H9 (cell line): ENCODE measurements around the gene RAB1B. TPM values are rescaled to one million over a fixed set of nuclear protein-coding genes. Genes with fewer than 3 reads are reported as not detected.

ENCODE experiments used
- DNase-seq: peaks from one replicate; pipeline ENCODE4 v3.0.0-alpha.2; 2017
- H2AFZ ChIP-seq: one replicate; pipeline ENCODE4 v1.6.1; 2013; ENCODE audit warnings: mild to moderate bottlenecking, low read length, control low read depth, moderate library complexity
- H2AK5ac ChIP-seq: 2 replicates; pipeline ENCODE4 v1.6.1; 2013; ENCODE audit warnings: low read length, control low read depth, mixed read lengths; ENCODE audit not compliant: insufficient read length
- H2BK120ac ChIP-seq: one replicate; pipeline ENCODE4 v1.6.1; 2013; ENCODE audit warnings: low read depth, mild to moderate bottlenecking, low read length, control low read depth, inconsistent platforms; ENCODE audit not compliant: poor library complexity, severe bottlenecking
- H2BK12ac ChIP-seq: 2 replicates; pipeline ENCODE4 v1.6.1; 2013; ENCODE audit warnings: low read length, control low read depth, mixed read lengths, low read depth; ENCODE audit not compliant: insufficient read length
- H2BK15ac ChIP-seq: 2 replicates; pipeline ENCODE4 v1.6.1; 2013; ENCODE audit warnings: low read depth, low read length, control low read depth
- H2BK20ac ChIP-seq: one replicate; pipeline ENCODE4 v1.6.1; 2013; ENCODE audit warnings: low read depth, mild to moderate bottlenecking, low read length, control low read depth, inconsistent platforms; ENCODE audit not compliant: poor library complexity, severe bottlenecking
- H2BK5ac ChIP-seq: 2 replicates; pipeline ENCODE4 v1.6.1; 2013; ENCODE audit warnings: low read length, control low read depth, mixed read lengths; ENCODE audit not compliant: insufficient read length
- H3K14ac ChIP-seq: 2 replicates; pipeline ENCODE4 v1.6.1; 2013; ENCODE audit warnings: low read length, control low read depth; ENCODE audit not compliant: insufficient read depth
- H3K18ac ChIP-seq: 2 replicates; pipeline ENCODE4 v1.6.1; 2013; ENCODE audit warnings: low read depth, mild to moderate bottlenecking, mixed read lengths, low read length, control low read depth; ENCODE audit not compliant: insufficient read length
- H3K23ac ChIP-seq: 2 replicates; pipeline ENCODE4 v1.6.1; 2013; ENCODE audit warnings: low read length, control low read depth, mixed read lengths, low read depth; ENCODE audit not compliant: insufficient read length
- H3K23me2 ChIP-seq: 2 replicates; pipeline ENCODE4 v1.6.1; 2013; ENCODE audit warnings: low read depth, mild to moderate bottlenecking, mixed read lengths, low read length, control low read depth; ENCODE audit not compliant: insufficient read length, poor library complexity, severe bottlenecking
- H3K27ac ChIP-seq: 2 replicates; pipeline ENCODE4 v1.5.1; 2013; ENCODE audit warnings: low read length, control low read depth, mixed read lengths, low read depth; ENCODE audit not compliant: insufficient read length
- H3K27me3 ChIP-seq: 2 replicates; pipeline ENCODE4 v1.6.1; 2013; ENCODE audit warnings: low read length, control low read depth, inconsistent platforms; ENCODE audit not compliant: insufficient read depth
- H3K4ac ChIP-seq: 2 replicates; pipeline ENCODE4 v1.6.1; 2013; ENCODE audit warnings: low read depth, mild to moderate bottlenecking, control low read depth, inconsistent platforms, low read length, moderate library complexity
- H3K4me1 ChIP-seq: 2 replicates; pipeline ENCODE4 v1.6.1; 2013; ENCODE audit warnings: low read length, control low read depth, inconsistent platforms; ENCODE audit not compliant: insufficient read depth
- H3K4me2 ChIP-seq: 2 replicates; pipeline ENCODE4 v1.6.1; 2013; ENCODE audit warnings: low read length, control low read depth, mixed read lengths; ENCODE audit not compliant: insufficient read length, insufficient read depth
- H3K56ac ChIP-seq: 2 replicates; pipeline ENCODE4 v1.6.1; 2013; ENCODE audit warnings: low read depth, mild to moderate bottlenecking, mixed read lengths, low read length, control low read depth; ENCODE audit not compliant: insufficient read length
- H3K79me1 ChIP-seq: 2 replicates; pipeline ENCODE4 v1.6.1; 2013; ENCODE audit warnings: low read depth, mild to moderate bottlenecking, moderate library complexity, low read length, control low read depth, inconsistent platforms; ENCODE audit not compliant: insufficient read depth, poor library complexity, severe bottlenecking
- H3K79me2 ChIP-seq: 2 replicates; pipeline ENCODE4 v1.6.1; 2013; ENCODE audit warnings: low read length, control low read depth, inconsistent platforms; ENCODE audit not compliant: insufficient read depth
- H3K9ac ChIP-seq: 2 replicates; pipeline ENCODE4 v1.6.1; 2013; ENCODE audit warnings: low read length, control low read depth, mixed read lengths; ENCODE audit not compliant: insufficient read length; ENCODE audit errors: extremely low read depth
- H3K9me3 ChIP-seq: one replicate; pipeline ENCODE4 v1.6.1; 2013; ENCODE audit warnings: low read depth, low read length, inconsistent platforms; ENCODE audit not compliant: control insufficient read depth
- H3T11ph ChIP-seq: one replicate; pipeline ENCODE4 v1.6.1; 2013; ENCODE audit warnings: mild to moderate bottlenecking, low read length, control low read depth, inconsistent platforms
- H4K20me1 ChIP-seq: one replicate; pipeline ENCODE4 v1.6.1; 2013; ENCODE audit not compliant: control insufficient read depth, insufficient read length, insufficient read depth
- H4K5ac ChIP-seq: 2 replicates; pipeline ENCODE4 v1.6.1; 2013; ENCODE audit warnings: low read depth, mild to moderate bottlenecking, mixed read lengths, low read length, control low read depth; ENCODE audit not compliant: insufficient read length
- H4K8ac ChIP-seq: replicated peaks from 2 replicates; pipeline ENCODE4 v1.6.1; 2013; ENCODE audit warnings: low read length, control low read depth, mixed read lengths, low read depth; ENCODE audit not compliant: insufficient read length
- H4K91ac ChIP-seq: 2 replicates; pipeline ENCODE4 v1.6.1; 2013; ENCODE audit warnings: low read depth, mild to moderate bottlenecking, moderate library complexity, mixed read lengths, low read length, control low read depth; ENCODE audit not compliant: insufficient read length
- H3K27ac Mint-ChIP-seq, 3 experiments: 2 replicates in 2 of 3; 3 replicates in 1 of 3; pipeline ENCODE4 v1.8.0; 2020 to 2021; ENCODE audit warnings: mixed read lengths in 3 of 3, mild to moderate bottlenecking in 1 of 3, moderate library complexity in 1 of 3
- H3K27me3 Mint-ChIP-seq: 2 replicates; pipeline ENCODE4 v1.8.0; 2021; ENCODE audit warnings: low read depth, mild to moderate bottlenecking, moderate library complexity, mixed read lengths
- H3K36me3 Mint-ChIP-seq, 3 experiments: 2 replicates in 2 of 3; 3 replicates in 1 of 3; pipeline ENCODE4 v1.8.0; 2020 to 2021; ENCODE audit warnings: low read depth in 3 of 3, mixed read lengths in 3 of 3; ENCODE audit not compliant: insufficient read depth in 1 of 3
- H3K4me1 Mint-ChIP-seq, 2 experiments: 2 replicates each; pipeline ENCODE4 v1.8.0; 2020; ENCODE audit warnings: mixed read lengths in 2 of 2
- H3K4me3 Mint-ChIP-seq, 2 experiments: 2 replicates in 1 of 2; 3 replicates in 1 of 2; pipeline ENCODE4 v1.8.0; 2020 to 2021; ENCODE audit warnings: mild to moderate bottlenecking in 2 of 2, mixed read lengths in 2 of 2, moderate library complexity in 1 of 2
- H3K9me3 Mint-ChIP-seq, 2 experiments: 2 replicates in 1 of 2; 3 replicates in 1 of 2; pipeline ENCODE4 v1.8.0; 2020; ENCODE audit warnings: mild to moderate bottlenecking in 2 of 2, mixed read lengths in 2 of 2, moderate library complexity in 1 of 2
- WGBS: extraction: QIAGEN DNeasy Blood & Tissue Kit; methylation state at CpG from one replicate; pipeline ENCODE4 v1.1.7; 2013; ENCODE audit warnings: missing lambda C conversion rate, low lambda C conversion rate, mixed read lengths; ENCODE audit not compliant: insufficient read length; ENCODE audit errors: extremely low coverage; 5-methylcytosine and 5-hydroxymethylcytosine counted together
- total RNA-seq: library from RNA; stranded (reverse); gene quantifications from 2 replicates; pipeline ENCODE4 v1.2.1, GENCODE V29; 2021
- TF ChIP-seq, protein P1 (sequence below): fragments of 200-600 bp; sonication (generic); conservative IDR thresholded peaks from 3 replicates; pipeline ENCODE4 v1.8.0; 2021; ENCODE audit warnings: antibody characterized with exemption, mild to moderate bottlenecking

Gene RAB1B
- total RNA-seq, 1 experiment from 2014 or later: 118 TPM

DNA sequence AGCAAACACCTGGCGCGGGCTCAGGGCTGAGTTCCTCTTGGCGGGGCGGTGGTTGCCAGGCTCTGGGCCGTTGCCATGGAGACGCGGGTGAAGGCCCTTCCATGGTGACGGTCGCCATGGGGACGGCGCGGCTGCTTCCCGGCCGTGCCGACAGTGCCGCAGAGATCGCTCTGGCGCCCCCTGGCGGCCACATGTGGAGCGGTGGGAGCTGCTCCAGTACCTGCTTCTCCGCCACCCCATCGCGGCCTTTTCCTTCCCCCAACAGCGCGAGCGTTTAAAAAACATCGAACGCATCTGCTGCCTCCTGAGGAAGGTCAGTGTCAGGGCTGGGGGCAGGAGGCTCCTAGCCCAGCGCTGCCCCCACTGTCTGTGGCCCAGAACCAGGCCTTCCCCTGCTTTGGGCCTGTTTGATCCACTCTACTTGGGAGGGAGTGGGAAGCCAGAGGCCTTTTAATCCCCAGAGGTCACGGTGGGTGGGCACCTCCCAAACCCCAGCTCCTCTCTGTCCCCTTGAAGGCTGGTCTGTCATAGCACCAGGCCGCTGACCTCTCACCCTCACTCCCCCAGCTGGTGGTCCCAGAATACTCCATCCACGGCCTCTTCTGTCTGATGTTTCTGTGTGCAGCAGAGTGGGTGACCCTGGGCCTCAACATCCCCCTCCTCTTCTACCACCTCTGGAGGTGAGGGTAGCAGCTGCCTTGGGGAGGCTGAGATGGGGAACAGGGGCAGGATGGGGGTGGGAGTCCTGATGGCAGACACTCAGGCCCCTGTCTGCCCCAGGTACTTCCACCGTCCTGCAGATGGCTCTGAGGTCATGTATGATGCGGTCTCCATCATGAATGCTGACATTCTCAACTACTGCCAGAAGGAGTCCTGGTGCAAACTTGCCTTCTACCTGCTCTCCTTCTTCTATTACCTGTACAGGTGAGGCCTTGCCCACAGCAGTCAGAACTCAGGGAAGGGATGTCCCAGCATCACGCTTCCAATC is 14.3 kb downstream of the RAB1B start:
- peak; percentile 99 for DNase-seq
- H3K4me1 Mint-ChIP-seq: peaks cover 28 to 32% of the 10 kb centered on the region in 2 experiments
- H4K20me1 ChIP-seq: no peaks in the 10 kb centered on the region
- no peak overlapping the region for H3K27ac ChIP-seq
- H3K36me3 Mint-ChIP-seq: peaks cover 0 to 10% (median 9%) of the 10 kb centered on the region in 3 experiments; a peak in 5 of 7 replicates
- no peaks in the 10 kb centered on the region for H3K9me3 ChIP-seq
- no peaks in the 10 kb centered on the region for H3K23me2 ChIP-seq
- peaks cover 23% of the 10 kb centered on the region for H3K27me3 Mint-ChIP-seq
- H3K79me2 ChIP-seq: no peaks in the 10 kb centered on the region
- no peaks in the 10 kb centered on the region for H3K4me1 ChIP-seq
- no peak overlapping the region for H3K56ac ChIP-seq
- no peak overlapping the region for H2AFZ ChIP-seq
- H3K27ac Mint-ChIP-seq: 0 out of 7 replicates have a peak overlapping the region, but pooled peaks of 1 of the 3 experiments have one; percentile 44
- H3K27me3 ChIP-seq: no peaks in the 10 kb centered on the region
- no peaks in the 10 kb centered on the region for H3K79me1 ChIP-seq
- H4K8ac ChIP-seq: no peak overlapping the region
- no peak overlapping the region for H3K23ac ChIP-seq
- no peak overlapping the region for H3K18ac ChIP-seq
- H2AK5ac ChIP-seq: no peak overlapping the region
- H2BK20ac ChIP-seq: no peak overlapping the region
- no peak overlapping the region for H3K4ac ChIP-seq
- no peak overlapping the region for H4K91ac ChIP-seq
- no peak overlapping the region for H3K4me2 ChIP-seq
- no peak overlapping the region for H3K14ac ChIP-seq
- no peak overlapping the region for H4K5ac ChIP-seq
- no peak overlapping the region for H2BK120ac ChIP-seq
- TF ChIP-seq, protein P1, sequence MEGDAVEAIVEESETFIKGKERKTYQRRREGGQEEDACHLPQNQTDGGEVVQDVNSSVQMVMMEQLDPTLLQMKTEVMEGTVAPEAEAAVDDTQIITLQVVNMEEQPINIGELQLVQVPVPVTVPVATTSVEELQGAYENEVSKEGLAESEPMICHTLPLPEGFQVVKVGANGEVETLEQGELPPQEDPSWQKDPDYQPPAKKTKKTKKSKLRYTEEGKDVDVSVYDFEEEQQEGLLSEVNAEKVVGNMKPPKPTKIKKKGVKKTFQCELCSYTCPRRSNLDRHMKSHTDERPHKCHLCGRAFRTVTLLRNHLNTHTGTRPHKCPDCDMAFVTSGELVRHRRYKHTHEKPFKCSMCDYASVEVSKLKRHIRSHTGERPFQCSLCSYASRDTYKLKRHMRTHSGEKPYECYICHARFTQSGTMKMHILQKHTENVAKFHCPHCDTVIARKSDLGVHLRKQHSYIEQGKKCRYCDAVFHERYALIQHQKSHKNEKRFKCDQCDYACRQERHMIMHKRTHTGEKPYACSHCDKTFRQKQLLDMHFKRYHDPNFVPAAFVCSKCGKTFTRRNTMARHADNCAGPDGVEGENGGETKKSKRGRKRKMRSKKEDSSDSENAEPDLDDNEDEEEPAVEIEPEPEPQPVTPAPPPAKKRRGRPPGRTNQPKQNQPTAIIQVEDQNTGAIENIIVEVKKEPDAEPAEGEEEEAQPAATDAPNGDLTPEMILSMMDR: peak; percentile 99
- peak overlapping the region in 1 of 2 experiments; percentile 18; a peak in 1 of 5 replicates for H3K4me3 Mint-ChIP-seq
- no peak overlapping the region for H2BK5ac ChIP-seq
- H3K9me3 Mint-ChIP-seq: no peaks in the 10 kb centered on the region; a peak in 1 of 5 replicates
- no peak overlapping the region for H2BK15ac ChIP-seq
- H3T11ph ChIP-seq: no peak overlapping the region
- H2BK12ac ChIP-seq: no peak overlapping the region
- no peak overlapping the region for H3K9ac ChIP-seq
- WGBS: no CpG with 5 or more reads among the region's 35 CpGs
